NCI-H1417 treated with DMSO at 0.1 percent for 48 hours (cell line): ENCODE data around the gene GAS1.

Experiments used
- DNase-seq: peaks from one replicate; lab custom pipeline; 2025; lab: John Stamatoyannopoulos, UW

Gene GAS1

GRCh38 chr9:86925686-86926085, 21.6 kb downstream of the GAS1 start:
- no peak for DNase-seq

GRCh38 chr9:86924206-86924605, 23.1 kb downstream of the GAS1 start:
- no peak for DNase-seq

- DNase-seq: no peak
Observed at GRCh38 chr9:86921151-86921923, 26.0 kb downstream of the GAS1 start.

GRCh38 chr9:86918556-86918955, 28.8 kb downstream of the GAS1 start:
- DNase-seq: no peak

GRCh38 chr9:86912210-86912609, 35.1 kb downstream of the GAS1 start:
- no peak for DNase-seq

- DNase-seq: no peak
Observed at GRCh38 chr9:86909388-86909787, 37.9 kb downstream of the GAS1 start.

- DNase-seq: no peak
Observed at GRCh38 chr9:86908261-86908660, 39.0 kb downstream of the GAS1 start.

GRCh38 chr9:86907346-86907745, 40.0 kb downstream of the GAS1 start:
- no peak for DNase-seq

GRCh38 chr9:86903734-86904085, 43.6 kb downstream of the GAS1 start:
- no peak for DNase-seq

- no peak for DNase-seq
Observed at GRCh38 chr9:86902991-86903733, 44.1 kb downstream of the GAS1 start.

- DNase-seq: no peak
Observed at GRCh38 chr9:86902586-86902985, 44.7 kb downstream of the GAS1 start.

GRCh38 chr9:86902176-86902575, 45.1 kb downstream of the GAS1 start:
- DNase-seq: no peak

GRCh38 chr9:86901511-86901910, 45.8 kb downstream of the GAS1 start:
- DNase-seq: no peak
